ENCODE results near the gene TEN1. TPM values are rescaled to one million over a fixed set of nuclear protein-coding genes. Genes with fewer than 3 reads are reported as not detected.

The TEN1 gene
- total RNA-seq, 2 experiments from 2014 or later: 9.8 to 13.6 TPM

DNA sequence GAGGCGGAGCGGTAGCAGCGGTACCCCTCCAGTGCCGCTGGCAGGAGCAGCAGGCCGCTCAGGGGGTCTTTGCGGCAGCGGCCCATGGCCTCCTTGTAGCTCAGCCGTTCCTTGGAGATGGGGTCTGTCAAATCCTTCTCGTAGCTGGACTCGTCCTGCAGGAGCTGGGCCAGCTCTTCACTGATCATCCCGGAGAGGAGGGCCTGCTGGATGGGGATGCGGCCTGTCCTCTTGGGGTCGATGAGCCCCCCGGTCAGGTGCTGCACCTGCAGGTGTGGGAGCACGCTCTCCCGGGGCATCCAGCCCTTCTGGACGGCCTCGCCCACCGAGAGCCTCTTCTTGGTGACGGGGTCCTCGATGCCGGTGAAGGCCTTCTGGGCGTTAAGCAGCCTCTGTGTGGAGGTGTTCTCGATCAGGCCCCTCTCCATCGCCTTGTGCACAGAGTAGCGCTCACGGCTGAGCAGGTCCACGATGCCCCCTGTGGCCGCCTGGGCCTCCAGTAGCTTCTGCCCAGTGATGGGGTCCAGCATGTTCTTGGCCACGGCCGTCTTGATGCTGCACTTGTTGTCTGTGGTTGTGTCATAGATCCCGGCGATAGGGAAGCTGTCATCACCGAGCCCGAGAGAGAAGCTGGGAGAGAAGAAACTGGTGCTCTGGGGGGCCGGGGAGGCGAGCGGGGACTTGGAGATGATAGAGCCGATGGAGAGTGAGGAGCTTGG lies 28.2 kb downstream of the TEN1 start:
- CTCF ChIA-PET: interaction anchor here (0.6 to 10.4 kb wide), 5 partner anchors 7 to 391 kb away, joined by 4 to 139 read pairs (median 6); partner anchors contain the start of genes CDK3 and MRPL38

DNA sequence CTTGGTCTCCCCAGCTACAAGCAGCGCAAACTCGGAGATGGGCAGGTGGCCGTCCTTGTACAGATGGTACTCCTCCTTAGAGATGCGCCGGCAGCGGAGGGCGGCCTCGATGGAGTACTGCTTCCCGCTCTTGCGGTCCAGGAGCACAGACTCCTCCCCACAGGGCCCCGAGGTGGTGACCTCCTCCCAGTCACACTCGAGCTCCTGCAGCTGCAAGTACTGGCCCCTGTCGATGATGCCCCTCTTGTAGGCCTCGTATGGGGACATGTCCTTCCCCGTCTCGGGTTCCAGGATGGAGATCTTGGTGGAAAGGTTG lies 28.8 kb downstream of the TEN1 start:
- intact Hi-C loops (cut with DNase I, micrococcal nuclease): loop anchor here in 1 of 2 experiments (5.0 kb wide), 1 partner anchor 246 kb away; no protein-coding TSS in a partner anchor
- no peak for ATAC-seq
- POLR2A ChIA-PET: no interaction called here

More for the DNA sequence above, 28.2 kb downstream of the TEN1 start:
- Mint-ChIP-seq H3K4me3 (no peak overlapping the region), H3K4me1 (no peaks in the 10 kb centered on the region), H3K9me3 (ENCODE audit: low read depth) (no peaks in the 10 kb centered on the region), H3K36me3 (ENCODE audit: low read depth) (no peaks in the 10 kb centered on the region), H3K27ac (no peak overlapping the region), H3K27me3 (no peaks in the 10 kb centered on the region)
- POLR2A ChIA-PET: no interaction called here
- intact Hi-C loops (cut with DNase I, micrococcal nuclease): loop anchor here in 1 of 2 experiments (5.0 kb wide), 1 partner anchor 245 kb away; no protein-coding TSS in a partner anchor
- DNase-seq (no peak), ATAC-seq (no peak)

DNA sequence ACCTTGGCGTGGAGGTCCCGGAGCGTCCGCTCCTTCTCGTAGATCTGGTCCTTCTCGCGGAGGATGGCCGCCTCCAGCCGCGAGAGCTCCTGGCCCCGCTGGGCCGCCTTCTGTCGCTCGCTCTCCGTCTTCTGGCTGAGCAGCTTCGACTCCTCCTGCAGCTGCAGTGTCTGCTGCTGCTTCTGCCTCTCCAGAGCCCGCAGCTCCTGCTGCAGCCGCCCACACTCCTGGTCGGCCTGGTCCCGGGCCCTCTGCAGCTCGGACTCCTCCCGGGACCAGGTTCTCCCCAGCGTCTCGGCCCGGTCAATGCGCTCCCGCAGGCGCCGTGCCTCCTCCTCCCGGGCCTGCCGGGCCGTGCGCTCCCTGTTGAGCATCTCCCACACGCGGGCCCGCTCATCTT lies 29.2 kb downstream of the TEN1 start:
- intact Hi-C loops (cut with DNase I, micrococcal nuclease): loop anchor here in 1 of 2 experiments (5.0 kb wide), 1 partner anchor 246 kb away; no protein-coding TSS in a partner anchor
- CTCF ChIA-PET: interaction anchor here (0.9 to 10.4 kb wide), 6 partner anchors 8 to 296 kb away, joined by 3 to 139 read pairs (median 5); partner anchors contain the start of genes CDK3 and MRPL38
- Mint-ChIP-seq H3K36me3 (ENCODE audit: low read depth) (no peaks in the 10 kb centered on the region), H3K27me3 (no peaks in the 10 kb centered on the region), H3K4me3 (no peak overlapping the region), H3K9me3 (ENCODE audit: low read depth) (no peaks in the 10 kb centered on the region), H3K4me1 (no peaks in the 10 kb centered on the region), H3K27ac (no peak overlapping the region)
- no peak for ATAC-seq
- no peak for DNase-seq
- POLR2A ChIA-PET: no interaction called here

More for the DNA sequence above, 28.8 kb downstream of the TEN1 start:
- DNase-seq: no peak
- Mint-ChIP-seq H3K27me3 (no peaks in the 10 kb centered on the region), H3K9me3 (ENCODE audit: low read depth) (no peaks in the 10 kb centered on the region), H3K4me1 (no peaks in the 10 kb centered on the region), H3K27ac (no peak overlapping the region), H3K4me3 (no peak overlapping the region), H3K36me3 (ENCODE audit: low read depth) (no peaks in the 10 kb centered on the region)
- CTCF ChIA-PET: interaction anchor here (0.6 to 10.4 kb wide), 5 partner anchors 7 to 390 kb away, joined by 4 to 139 read pairs (median 6); partner anchors contain the start of genes CDK3 and MRPL38

DNA sequence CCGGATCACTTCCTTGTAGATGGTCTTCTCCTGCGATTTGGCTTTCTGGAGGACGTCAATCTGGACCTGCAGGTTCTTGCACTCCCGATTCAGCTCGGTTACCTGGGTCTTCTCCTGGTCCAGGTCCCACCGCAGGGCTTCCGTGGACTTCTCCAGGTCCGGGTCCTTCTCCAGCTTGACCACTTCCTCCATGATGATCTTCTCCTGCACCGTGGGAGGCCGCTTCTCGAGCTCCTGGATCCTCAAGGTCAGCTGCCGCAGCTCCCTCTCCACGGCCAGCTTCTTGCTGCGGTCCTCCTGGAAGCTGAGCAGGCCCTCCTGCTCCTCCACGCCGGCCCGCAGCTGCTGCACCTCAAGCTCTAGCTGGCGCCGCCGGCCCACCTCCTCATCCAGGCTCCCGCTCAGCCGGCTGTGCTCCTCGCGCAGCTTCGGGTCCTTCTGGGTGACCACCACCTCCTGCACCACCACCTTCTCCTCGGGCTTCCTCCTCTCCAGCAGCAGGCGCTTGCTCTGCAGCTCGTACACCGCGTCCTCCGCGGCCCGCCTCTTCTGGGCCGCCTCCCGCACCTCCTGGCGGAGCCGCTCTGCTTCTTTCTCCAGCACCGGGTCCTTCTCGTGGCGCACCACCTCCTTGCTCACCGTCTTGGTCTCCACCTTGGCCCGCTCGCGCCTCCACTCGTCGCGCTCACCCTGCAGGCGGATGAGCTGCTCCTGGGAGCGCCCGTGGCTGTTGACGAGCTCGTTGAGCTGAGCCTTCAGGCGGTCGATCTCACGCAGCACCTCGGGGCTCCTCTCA lies 29.8 kb downstream of the TEN1 start:
- Mint-ChIP-seq H3K9me3 (ENCODE audit: low read depth) (no peaks in the 10 kb centered on the region), H3K4me3 (no peak overlapping the region), H3K27me3 (no peaks in the 10 kb centered on the region), H3K27ac (no peak overlapping the region), H3K36me3 (ENCODE audit: low read depth) (no peaks in the 10 kb centered on the region), H3K4me1 (no peaks in the 10 kb centered on the region)
- intact Hi-C loops (cut with DNase I, micrococcal nuclease): loop anchor here in 1 of 2 experiments (5.0 kb wide), 1 partner anchor 247 kb away; no protein-coding TSS in a partner anchor
- DNase-seq: no peak
- CTCF ChIA-PET: interaction anchor here (0.6 to 10.4 kb wide), 10 partner anchors 8 to 296 kb away, joined by 3 to 139 read pairs (median 4); partner anchors contain the start of genes CDK3 and MRPL38
- POLR2A ChIA-PET: no interaction called here
- ATAC-seq: no peak

DNA sequence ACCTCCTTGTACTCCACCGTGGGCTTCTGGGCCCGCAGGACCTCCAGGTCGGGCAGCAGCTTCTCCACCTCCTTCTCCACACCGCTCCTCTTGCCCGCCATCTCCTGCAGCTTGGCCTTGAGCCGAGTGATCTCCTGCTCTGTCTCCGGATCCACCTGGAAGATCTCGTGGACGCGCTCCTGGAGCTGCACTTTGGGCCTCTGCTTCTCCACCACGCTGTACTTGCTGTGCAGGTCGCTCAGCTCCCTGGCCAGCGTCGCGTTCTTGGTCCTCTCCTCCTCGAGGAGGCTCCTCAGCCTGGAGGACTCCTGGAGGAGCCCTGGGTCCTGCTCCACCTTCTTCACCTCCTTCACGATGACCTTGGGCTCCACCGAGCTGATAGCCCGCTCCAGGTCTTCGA lies 30.4 kb downstream of the TEN1 start:
- Mint-ChIP-seq H3K4me1 (peaks cover 3% of the 10 kb centered on the region), H3K36me3 (ENCODE audit: low read depth) (no peaks in the 10 kb centered on the region), H3K27ac (no peak overlapping the region), H3K9me3 (ENCODE audit: low read depth) (no peaks in the 10 kb centered on the region), H3K4me3 (no peak overlapping the region), H3K27me3 (no peaks in the 10 kb centered on the region)
- POLR2A ChIA-PET: no interaction called here
- ATAC-seq (no peak), DNase-seq (no peak)
- CTCF ChIA-PET: interaction anchor here (0.6 to 10.4 kb wide), 8 partner anchors 9 to 169 kb away, joined by 3 to 139 read pairs (median 4); partner anchors contain the start of gene CDK3
- intact Hi-C loops (cut with DNase I, micrococcal nuclease): loop anchor here in 1 of 2 experiments (5.0 kb wide), 1 partner anchor 247 kb away; no protein-coding TSS in a partner anchor

DNA sequence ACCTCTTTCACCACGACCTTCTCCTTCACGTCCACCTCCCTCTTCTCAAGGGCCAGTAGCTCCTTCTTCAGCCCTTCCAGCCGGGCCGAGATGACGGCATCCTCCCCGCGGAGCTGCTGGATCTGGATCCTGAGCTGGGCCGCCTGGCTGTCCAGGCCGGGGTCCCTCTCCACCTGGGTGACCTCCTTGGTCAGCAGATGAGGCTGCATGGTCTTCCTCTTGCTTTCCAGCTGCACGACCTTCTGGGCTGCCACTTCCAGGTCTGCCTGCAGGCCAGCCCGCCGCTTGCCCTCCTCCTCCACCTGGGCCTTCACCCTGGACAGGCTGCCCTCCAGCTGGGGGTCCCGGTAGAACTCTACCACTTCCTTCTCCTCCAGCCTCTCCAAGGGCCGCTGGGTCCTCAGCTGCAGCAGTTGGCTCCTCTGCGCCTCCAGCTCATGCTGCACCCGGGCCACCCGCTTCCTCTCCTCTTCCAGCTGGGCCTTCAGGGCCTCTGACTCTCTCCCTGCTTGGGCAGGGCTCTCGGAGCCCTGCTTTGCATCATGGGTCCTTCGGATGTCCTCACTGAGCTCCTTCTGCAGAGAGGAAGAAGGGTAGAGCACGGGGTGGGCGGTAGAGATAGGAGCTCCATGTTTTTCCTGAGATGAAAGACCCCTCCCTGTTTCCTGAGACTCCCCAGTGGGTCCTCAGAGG lies 31.1 kb downstream of the TEN1 start:
- intact Hi-C loops (cut with DNase I, micrococcal nuclease): loop anchor here (5.0 kb wide), 3 partner anchors 67 to 292 kb away; partner anchors contain the start of gene ZACN (in 1 of the 2)
- H3K4me3 Mint-ChIP-seq: no peak overlapping the region
- H3K27ac Mint-ChIP-seq: no peak overlapping the region
- no peaks in the 10 kb centered on the region for H3K9me3 Mint-ChIP-seq (ENCODE audit: low read depth)
- no peaks in the 10 kb centered on the region for H3K36me3 Mint-ChIP-seq (ENCODE audit: low read depth)
- no peak for DNase-seq
- POLR2A ChIA-PET: interaction anchor here (0.5 kb wide), 1 partner anchor 107 kb away, joined by 4 read pairs; no protein-coding TSS in a partner anchor
- ATAC-seq: no peak
- peaks cover 3% of the 10 kb centered on the region for H3K4me1 Mint-ChIP-seq
- no peaks in the 10 kb centered on the region for H3K27me3 Mint-ChIP-seq
- CTCF ChIA-PET: interaction anchor here (0.6 to 10.4 kb wide), 9 partner anchors 9 to 270 kb away, joined by 3 to 139 read pairs (median 5); partner anchors contain the start of gene CDK3

DNA sequence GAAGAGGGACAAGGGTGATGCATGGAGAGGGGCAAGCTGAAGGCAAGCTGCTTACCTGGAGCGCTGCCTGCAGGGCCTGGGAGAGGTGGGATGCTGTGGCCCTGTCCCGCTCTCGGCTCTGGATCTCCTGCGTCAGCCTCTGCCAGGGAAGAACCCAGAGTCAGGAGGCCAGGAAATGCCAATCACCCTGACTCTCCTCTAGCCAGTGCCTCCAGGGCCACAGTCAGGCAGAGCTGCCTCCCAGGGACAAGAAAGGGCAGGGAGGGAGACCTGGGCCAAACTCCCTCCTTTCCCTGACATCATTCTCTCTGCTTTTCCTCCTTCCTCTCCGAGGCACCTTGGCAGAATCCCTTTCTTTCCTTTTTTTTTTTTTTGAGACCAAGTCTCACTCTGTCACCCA lies 32.9 kb downstream of the TEN1 start:
- Mint-ChIP-seq H3K4me1 (peaks cover 3% of the 10 kb centered on the region), H3K27ac (no peak overlapping the region), H3K27me3 (no peaks in the 10 kb centered on the region), H3K9me3 (ENCODE audit: low read depth) (no peaks in the 10 kb centered on the region), H3K36me3 (ENCODE audit: low read depth) (no peaks in the 10 kb centered on the region), H3K4me3 (no peak overlapping the region)
- ChIA-PET POLR2A (interaction anchor here (0.5 kb wide), 1 partner anchor 329 kb away, joined by 5 read pairs; no protein-coding TSS in a partner anchor), CTCF (interaction anchor here (1.0 to 10.4 kb wide), 6 partner anchors 8 to 291 kb away, joined by 3 to 139 read pairs (median 4); partner anchors contain the start of gene CDK3)
- no peak for ATAC-seq
- DNase-seq: no peak
- intact Hi-C loops (cut with DNase I, micrococcal nuclease): loop anchor here in 1 of 2 experiments (5.0 kb wide), 2 partner anchors 65 to 290 kb away; partner anchors contain the start of gene ZACN

DNA sequence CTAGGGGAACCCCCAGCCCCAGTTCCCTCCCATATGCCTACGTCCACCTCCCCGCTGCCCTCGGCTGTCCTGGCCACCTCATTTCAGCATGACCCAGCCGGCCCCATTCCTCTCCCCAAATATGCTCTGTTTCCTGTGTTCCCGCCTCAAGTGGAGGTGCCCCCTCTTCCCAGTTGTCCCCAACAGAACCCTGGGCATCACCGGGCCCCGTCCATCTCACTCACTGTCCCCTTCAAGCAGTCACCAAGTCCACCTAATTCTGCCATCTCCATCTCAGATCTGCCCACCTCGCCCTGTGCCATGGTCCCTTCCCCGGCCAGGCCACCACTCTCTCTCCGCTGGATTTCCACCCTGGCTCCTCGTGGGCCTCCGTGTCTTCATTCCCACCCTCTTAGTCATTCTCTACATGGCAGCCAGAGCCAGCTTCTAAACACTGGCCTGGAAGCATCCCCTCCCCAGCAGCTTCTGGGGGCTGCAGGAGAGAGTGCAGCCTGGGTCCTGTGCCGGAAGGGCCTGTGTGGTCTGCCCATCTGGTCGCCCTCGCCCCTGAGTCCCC lies 34.4 kb downstream of the TEN1 start:
- POLR2A ChIA-PET: interaction anchor here (0.6 kb wide), 1 partner anchor 29 kb away, joined by 3 read pairs; no protein-coding TSS in a partner anchor
- no peaks in the 10 kb centered on the region for H3K27me3 Mint-ChIP-seq
- H3K4me3 Mint-ChIP-seq: no peak overlapping the region
- H3K27ac Mint-ChIP-seq: no peak overlapping the region
- H3K9me3 Mint-ChIP-seq (ENCODE audit: low read depth): no peaks in the 10 kb centered on the region
- peaks cover 3% of the 10 kb centered on the region for H3K4me1 Mint-ChIP-seq
- ATAC-seq: no peak
- no peak for DNase-seq
- intact Hi-C loops (cut with DNase I, micrococcal nuclease): loop anchor here in 1 of 2 experiments (5.0 kb wide), 2 partner anchors 64 to 289 kb away; partner anchors contain the start of gene ZACN
- CTCF ChIA-PET: interaction anchor here (0.6 to 10.4 kb wide), 44 partner anchors 9 to 401 kb away, joined by 3 to 139 read pairs (median 4); partner anchors contain the start of genes CDK3, EXOC7, GALR2 and MRPL38
- no peaks in the 10 kb centered on the region for H3K36me3 Mint-ChIP-seq (ENCODE audit: low read depth)

DNA sequence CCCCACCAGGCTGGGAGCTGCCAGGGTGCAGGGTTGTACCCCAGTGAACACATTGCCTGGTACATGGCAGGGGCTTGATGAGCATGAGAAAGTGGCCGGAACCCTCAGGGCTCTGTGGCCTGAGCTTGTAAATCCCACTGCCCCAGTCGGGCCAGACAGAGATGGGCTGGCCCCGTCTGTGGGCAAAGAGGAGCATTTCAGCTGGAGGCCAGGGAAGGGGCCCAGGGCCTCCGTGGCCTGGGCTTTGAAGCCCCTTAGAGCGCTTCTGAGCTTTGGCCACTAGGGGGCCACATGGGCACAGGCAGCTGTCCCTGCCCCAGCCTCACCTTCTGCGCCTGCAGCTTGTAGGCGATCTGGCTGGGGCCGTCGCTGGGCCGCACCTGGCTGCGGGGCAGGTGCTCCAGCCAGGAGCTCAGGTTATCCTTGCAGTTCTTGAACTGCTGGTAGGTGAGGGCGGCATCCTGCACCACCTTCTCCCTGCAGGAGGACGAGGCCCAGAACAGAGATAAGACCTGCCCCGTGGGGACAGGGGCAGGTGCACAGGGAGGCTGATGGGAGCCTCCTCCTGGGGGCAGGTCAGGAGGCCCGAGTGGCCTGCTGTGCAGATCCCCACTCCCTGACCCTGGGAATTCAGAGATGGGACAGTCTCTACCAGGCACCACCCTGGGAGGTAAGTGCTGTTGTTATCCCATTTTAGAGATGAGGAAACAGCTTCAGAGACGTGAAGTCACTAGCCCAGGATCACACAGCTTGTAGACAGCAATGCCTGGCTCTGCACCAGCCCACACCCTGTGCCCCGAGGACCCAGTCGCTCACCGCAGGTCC lies 35.3 kb downstream of the TEN1 start:
- intact Hi-C loops (cut with DNase I, micrococcal nuclease): loop anchor here (1.0 to 5.0 kb wide), 7 partner anchors 63 to 288 kb away; partner anchors contain the start of genes EXOC7 (in 2 of the 2) and ZACN (in 1 of the 2)
- ATAC-seq (peak; percentile 99), DNase-seq (peak; percentile 90)
- no peaks in the 10 kb centered on the region for H3K27me3 Mint-ChIP-seq
- H3K9me3 Mint-ChIP-seq (ENCODE audit: low read depth): no peaks in the 10 kb centered on the region
- H3K4me1 Mint-ChIP-seq: peaks cover 3% of the 10 kb centered on the region
- CTCF ChIA-PET: interaction anchor here (0.6 to 10.4 kb wide), 59 partner anchors 9 to 1895 kb away, joined by 3 to 139 read pairs (median 4); partner anchors contain the start of genes CDK3, EXOC7, GALK1 and GALR2
- no peak overlapping the region for H3K4me3 Mint-ChIP-seq
- POLR2A ChIA-PET: interaction anchor here (0.6 to 0.9 kb wide), 3 partner anchors 28 to 265 kb away, joined by 3 to 4 read pairs (median 3); no protein-coding TSS in a partner anchor
- no peaks in the 10 kb centered on the region for H3K36me3 Mint-ChIP-seq (ENCODE audit: low read depth)
- H3K27ac Mint-ChIP-seq: no peak overlapping the region
